Heart right ventricle (tissue), 16 donors: ENCODE data around the gene DUSP28. TPM values are rescaled to one million over a fixed set of nuclear protein-coding genes. Genes with fewer than 3 reads are reported as not detected.

Experiments
- ATAC-seq, 8 donors: fragments of 200-7000 bp; cut with Tn5 transposase; one replicate each; pipeline ENCODE4 v1.9.1; 2020; ENCODE audit warnings: mild to moderate bottlenecking in 8 of 8, moderate library complexity in 8 of 8, moderate number of reproducible peaks in 1 of 8
- DNase-seq, 2 donors: peaks; one replicate each; pipeline ENCODE4 v3.0.0-alpha.2; 2020
- H3K27ac ChIP-seq, 10 donors: fragments of 200-600 bp; sonication (generic) in 2 of 10; one replicate each; pipeline versions ENCODE4 v1.5.0 to v1.8.0; 2020 to 2022; ENCODE audit warnings: mild to moderate bottlenecking in 3 of 10
- H3K27me3 ChIP-seq, 7 donors: fragments of 200-600 bp; one replicate each; pipeline ENCODE4 v1.8.0; 2021 to 2022; ENCODE audit warnings: mild to moderate bottlenecking in 2 of 7
- H3K36me3 ChIP-seq, 9 donors: fragments of 200-600 bp; sonication (generic) in 1 of 9; one replicate each; pipeline versions ENCODE4 v1.5.0 to v1.8.0; 2020 to 2022; ENCODE audit warnings: mild to moderate bottlenecking in 2 of 9
- H3K4me1 ChIP-seq, 9 donors: fragments of 200-600 bp; sonication (generic) in 1 of 9; one replicate each; pipeline versions ENCODE4 v1.5.0 to v1.8.0; 2020 to 2022; ENCODE audit warnings: mild to moderate bottlenecking in 4 of 9
- H3K4me3 ChIP-seq, 10 donors: fragments of 200-600 bp; sonication (generic) in 2 of 10; one replicate each; pipeline versions ENCODE4 v1.5.0 to v1.8.0; 2020 to 2022; ENCODE audit warnings: mild to moderate bottlenecking in 7 of 10, moderate library complexity in 2 of 10
- H3K9me3 ChIP-seq, 11 donors: fragments of 200-600 bp in 10 of 11; sonication (generic) in 2 of 11; one replicate each; pipeline versions ENCODE4 v1.5.0 to v1.8.0; 2013 to 2022; ENCODE audit warnings: mild to moderate bottlenecking in 2 of 11, control low read depth in 1 of 11, moderate library complexity in 1 of 11
- WGBS, 2 donors: extraction: QIAGEN DNeasy Blood & Tissue Kit; methylation state at CpG; one replicate each; pipeline ENCODE4 v1.1.7; 2013; ENCODE audit warnings: inconsistent platforms in 1 of 2; 5-methylcytosine and 5-hydroxymethylcytosine counted together
- intact Hi-C, 10 donors: fragments of 100-400 bp; cut with DNase I; formaldehyde crosslinking; loops; one replicate each; pipeline versions ENCODE4 v1.11.1 to v1.14.2; 2022
- long read RNA-seq, 3 donors: library from polyadenylated mRNA; unstranded; transcript quantifications; one replicate each; pipeline ENCODE4 v2.0.0, GENCODE V29; 2020 to 2021
- polyA plus RNA-seq, 2 donors: library from polyadenylated mRNA; stranded (reverse); fragments of 200-250 nt; gene quantifications; one replicate each; pipeline ENCODE4 v1.2.3, GENCODE V29; 2013
- total RNA-seq, 10 donors: library from RNA; stranded (reverse); fragmentation: NEBNext Ultra II Directional in 3 of 10; extraction: Animal tissue kit (Norgen Biotek cat#: 25700) in 3 of 10; gene quantifications; one replicate each; pipeline versions ENCODE4 v1.2.1 to v1.2.4, GENCODE V29; 2021 to 2023
- TF ChIP-seq, protein P1 (sequence below), 9 donors: fragments of 200-600 bp; sonication (generic) in 2 of 9; IDR thresholded peaks; one replicate each; pipeline versions ENCODE4 v1.5.0 to v1.8.0; 2021 to 2022; ENCODE audit warnings: antibody characterized with exemption in 9 of 9, mild to moderate bottlenecking in 5 of 9, moderate library complexity in 1 of 9
- donor health status: Arrhythmogenic right ventricular cardiomyopathy.
- donor health status: ischemic (EF 13 %, LVEDD 7.1; RV severe dilation, severe dysfunction).
- donor health status: healthy with polysubstance abuse.
- donor health status: DM: no; HTN: yes; CAD: no.
- donor health status: DM: no; HTN: no; CAD: no.
- donor health status: ischemic (EF 25% LVEDD 6.9; RV normal size, moderate dysfunction).
- donor health status: ischemic (EF 25% LVEDD 5.7; RV mildly dilated, moderate dysfunction).
- donor health status: healthy.
- donor health status: DM: yes; HTN: yes; CAD: no.
- donor health status: Ischemic cardiomyopathy.
- donor health status: ischemic (EF 35%, LVEDD 5.7; RV mildly dilated, moderate dysfunction).
- donor health status: nonischemic (EF 11% LVEDD 7.7; RV severe dilation, severe dysfunction).
- donor health status: DM: yes; HTN: yes; CAD: no.
- donor health status: PGD.
- donor health status: ischemic (EF 29% LVEDD 5.4; RV normal size, mild dysfunction).
- donor health status: nonischemic (EF 23%, LVEDD 6.1; RV moderate dilation, normal function).

DUSP28 gene, protein sequence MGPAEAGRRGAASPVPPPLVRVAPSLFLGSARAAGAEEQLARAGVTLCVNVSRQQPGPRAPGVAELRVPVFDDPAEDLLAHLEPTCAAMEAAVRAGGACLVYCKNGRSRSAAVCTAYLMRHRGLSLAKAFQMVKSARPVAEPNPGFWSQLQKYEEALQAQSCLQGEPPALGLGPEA
- total RNA-seq (10 to 100 TPM; 10.6 to 22.1 (median 15.4) TPM), polyA plus RNA-seq (1 to 10 TPM; 4.7 to 7.3 TPM)
- long read RNA-seq, donor 1, transcript DUSP28-202 (2 exons, 3,461 nt), result major isoform, 8 of 11 reads
- long read RNA-seq, donor 1, partial matches to known transcripts, result 0 of 11 reads
- long read RNA-seq, donor 1, other reads (novel, unspliced or antisense), result 0 of 11 reads
- long read RNA-seq, donor 2, transcript DUSP28-202 (2 exons, 3,461 nt), result major isoform, 11 of 22 reads
- long read RNA-seq, donor 2, partial matches to known transcripts, result 0 of 22 reads
- long read RNA-seq, donor 2, other reads (novel, unspliced or antisense), result 9 of 22 reads
- long read RNA-seq, donor 3, transcript DUSP28-202 (2 exons, 3,461 nt), result major isoform, 7 of 10 reads
- long read RNA-seq, donor 3, partial matches to known transcripts, result 0 of 10 reads
- long read RNA-seq, donor 3, other reads (novel, unspliced or antisense), result 2 of 10 reads

DNA sequence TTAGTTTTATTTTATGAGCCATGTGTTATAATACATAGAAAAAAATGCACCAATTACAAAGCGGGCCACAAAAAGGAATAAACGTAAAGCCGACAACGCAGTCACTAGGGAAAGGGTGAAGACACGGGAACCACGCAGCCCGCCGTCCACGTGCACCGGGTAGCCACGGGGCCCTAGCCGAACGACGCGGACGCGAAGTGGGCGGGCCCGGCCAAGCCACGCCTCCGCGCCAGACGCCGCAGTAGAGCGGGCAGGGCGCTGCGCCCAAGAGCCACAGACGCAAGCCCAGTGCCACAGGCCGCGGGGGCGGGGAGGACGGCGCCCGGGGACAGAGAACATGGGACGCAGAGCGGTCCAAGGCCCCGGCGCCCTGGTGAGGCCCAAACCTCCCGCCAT lies at the start of gene DUSP28:
Gene DUSP28, plus strand, starts transcription at position 274 of the 396 bp plus-strand sequence. CDS start 328 bp downstream, outside the sequence.
- H3K4me1 ChIP-seq, result peaks cover 9 to 75% (median 41%) of the 10 kb centered on the region in 9 donors
- 1% methylated on average over 39 of the region's 39 CpGs for WGBS, 2 donors
- no peaks in the 10 kb centered on the region for H3K27me3 ChIP-seq
- peaks cover 0 to 17% (median 0%) of the 10 kb centered on the region in 9 donors for H3K36me3 ChIP-seq
- peak within 1 kb of the TSS; percentile 69 to 97 (median 86) for H3K4me3 ChIP-seq
- peak; percentile 89 to 93 for DNase-seq
- intact Hi-C loops, result loop anchor here in 1 of 10 donors (5.0 kb wide), 1 partner anchor 37 kb away; no protein-coding TSS in a partner anchor
- peak within 1 kb of the TSS; percentile 96 to 100 (median 99) for H3K27ac ChIP-seq
- ATAC-seq, result peak; percentile 81 to 88 (median 84)
- H3K9me3 ChIP-seq, result no peaks in the 10 kb centered on the region
- TF ChIP-seq, protein P1, sequence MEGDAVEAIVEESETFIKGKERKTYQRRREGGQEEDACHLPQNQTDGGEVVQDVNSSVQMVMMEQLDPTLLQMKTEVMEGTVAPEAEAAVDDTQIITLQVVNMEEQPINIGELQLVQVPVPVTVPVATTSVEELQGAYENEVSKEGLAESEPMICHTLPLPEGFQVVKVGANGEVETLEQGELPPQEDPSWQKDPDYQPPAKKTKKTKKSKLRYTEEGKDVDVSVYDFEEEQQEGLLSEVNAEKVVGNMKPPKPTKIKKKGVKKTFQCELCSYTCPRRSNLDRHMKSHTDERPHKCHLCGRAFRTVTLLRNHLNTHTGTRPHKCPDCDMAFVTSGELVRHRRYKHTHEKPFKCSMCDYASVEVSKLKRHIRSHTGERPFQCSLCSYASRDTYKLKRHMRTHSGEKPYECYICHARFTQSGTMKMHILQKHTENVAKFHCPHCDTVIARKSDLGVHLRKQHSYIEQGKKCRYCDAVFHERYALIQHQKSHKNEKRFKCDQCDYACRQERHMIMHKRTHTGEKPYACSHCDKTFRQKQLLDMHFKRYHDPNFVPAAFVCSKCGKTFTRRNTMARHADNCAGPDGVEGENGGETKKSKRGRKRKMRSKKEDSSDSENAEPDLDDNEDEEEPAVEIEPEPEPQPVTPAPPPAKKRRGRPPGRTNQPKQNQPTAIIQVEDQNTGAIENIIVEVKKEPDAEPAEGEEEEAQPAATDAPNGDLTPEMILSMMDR (IDR thresholded peaks at IDR 0.05), result no peak

DNA sequence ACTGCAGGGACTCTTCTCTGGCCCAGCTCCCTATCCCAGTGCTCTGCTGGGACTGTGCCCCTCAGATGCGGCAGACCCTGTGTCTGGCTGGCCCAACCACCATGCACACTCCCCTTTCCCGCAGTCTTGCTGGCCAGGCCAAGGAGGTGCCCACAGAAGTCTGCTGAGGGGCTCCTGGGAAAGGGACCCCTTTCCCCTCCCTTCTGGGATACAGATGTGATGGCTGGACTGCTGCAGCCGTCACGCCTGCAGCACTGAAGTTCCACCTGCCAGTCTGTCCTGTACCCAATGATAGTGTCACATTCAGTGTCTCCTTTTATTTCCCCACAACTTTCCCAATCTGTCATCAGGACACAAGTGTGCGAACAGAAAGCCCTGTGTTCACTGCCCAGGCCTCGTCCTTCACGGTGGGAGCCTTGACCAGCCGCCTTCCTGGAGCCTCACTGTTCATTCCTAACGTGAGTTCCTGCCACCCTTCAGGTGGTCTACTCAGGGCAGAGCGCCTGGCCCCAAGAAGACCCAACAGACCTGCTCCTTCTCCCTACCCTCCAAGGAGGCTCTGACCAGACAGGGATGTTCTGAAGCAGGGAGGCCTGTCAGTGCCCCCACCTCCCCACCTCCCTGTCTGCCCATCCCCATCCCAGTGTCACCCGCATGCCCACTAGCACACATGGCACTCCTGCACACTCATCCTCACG lies 49.5 kb upstream of the DUSP28 start:
- no peaks in the 10 kb centered on the region for H3K9me3 ChIP-seq
- TF ChIP-seq, protein P1 (IDR thresholded peaks at IDR 0.05), result no peak
- H3K27me3 ChIP-seq, result no peaks in the 10 kb centered on the region
- no peak overlapping the region for H3K4me3 ChIP-seq
- no peak for ATAC-seq
- H3K27ac ChIP-seq, result no peak overlapping the region
- peaks cover 0 to 11% (median 0%) of the 10 kb centered on the region in 9 donors for H3K4me1 ChIP-seq
- peaks cover 0 to 39% (median 0%) of the 10 kb centered on the region in 9 donors for H3K36me3 ChIP-seq
- no peak for DNase-seq
- WGBS, 2 donors, result 90 to 96% methylated on average over 12 of the region's 12 CpGs
- intact Hi-C loops, result loop anchor here in 8 of 10 donors (5.0 to 10.0 kb wide), 7 partner anchors 192 to 334 kb away; no protein-coding TSS in a partner anchor

DNA sequence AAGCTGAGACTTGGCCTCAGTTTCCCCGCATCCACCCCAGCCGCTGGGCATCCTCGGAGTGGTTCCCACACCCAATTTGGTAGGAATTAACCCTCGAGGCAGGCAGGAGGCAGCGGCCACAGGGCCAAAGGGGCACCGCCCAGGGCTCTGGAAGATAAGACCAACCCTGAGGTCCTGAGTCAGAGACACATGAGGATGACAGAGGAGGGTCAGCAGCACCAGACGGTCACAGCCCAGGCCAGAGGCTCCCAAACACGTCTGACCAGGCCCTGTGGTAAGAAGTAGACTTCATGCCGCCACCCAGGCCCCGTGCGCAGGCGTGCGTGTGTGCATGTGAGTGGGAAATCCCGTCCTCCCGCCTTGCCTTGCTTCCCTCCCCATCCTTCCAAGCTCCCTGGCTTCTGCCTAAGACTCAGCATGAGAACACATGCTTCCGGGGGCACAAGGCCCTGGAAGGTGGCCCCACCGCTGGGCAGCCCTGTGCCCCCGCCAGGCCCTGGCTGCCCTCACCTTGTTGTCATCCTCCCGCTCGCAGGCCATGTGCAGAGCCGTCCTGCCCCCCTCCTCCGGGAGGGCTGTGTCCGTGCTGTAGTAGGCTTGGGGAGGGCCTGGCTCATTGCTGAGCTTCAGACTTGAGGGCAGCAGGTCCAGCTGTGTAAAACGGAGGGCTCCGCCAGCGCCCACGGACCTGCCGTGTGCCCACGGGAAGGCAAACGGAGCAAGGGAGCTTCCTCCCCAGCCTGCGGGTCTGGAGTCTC lies 48.6 kb upstream of the DUSP28 start:
- WGBS, 2 donors, result 95 to 98% methylated on average over 31 of the region's 31 CpGs
- Histone ChIP-seq H3K27me3 (no peaks in the 10 kb centered on the region), H3K4me3 (no peak overlapping the region), H3K36me3 (peaks cover 0 to 37% (median 0%) of the 10 kb centered on the region in 9 donors), H3K9me3 (no peaks in the 10 kb centered on the region), H3K27ac (no peak overlapping the region), H3K4me1 (peaks cover 0 to 11% (median 0%) of the 10 kb centered on the region in 9 donors)
- no peak for DNase-seq
- intact Hi-C loops, result loop anchor here in 8 of 10 donors (5.0 to 10.0 kb wide), 7 partner anchors 191 to 333 kb away; no protein-coding TSS in a partner anchor
- ATAC-seq, result no peak
- TF ChIP-seq, protein P1 (IDR thresholded peaks at IDR 0.05), result no peak
